ENCODE measurements around the gene LGALS8. TPM values are rescaled to one million over a fixed set of nuclear protein-coding genes. Genes with fewer than 3 reads are reported as not detected.

The LGALS8 gene
- total RNA-seq, 1 donor from 2014 or later, result 94.5 TPM

- Mint-ChIP-seq H3K9me3 (ENCODE audit: unreplicated experiment) (no peaks in the 10 kb centered on the region), H3K27me3 (ENCODE audit: unreplicated experiment) (peaks cover 9% of the 10 kb centered on the region), H3K4me1 (ENCODE audit: unreplicated experiment) (peaks cover 11% of the 10 kb centered on the region), H3K36me3 (ENCODE audit: low read depth, unreplicated experiment) (peaks cover 3% of the 10 kb centered on the region), H3K4me3 (ENCODE audit: unreplicated experiment) (no peak overlapping the region), H3K27ac (ENCODE audit: unreplicated experiment) (no peak overlapping the region)
- no peak for DNase-seq (ENCODE audit: low spot score)
- TF ChIP-seq, protein P1, sequence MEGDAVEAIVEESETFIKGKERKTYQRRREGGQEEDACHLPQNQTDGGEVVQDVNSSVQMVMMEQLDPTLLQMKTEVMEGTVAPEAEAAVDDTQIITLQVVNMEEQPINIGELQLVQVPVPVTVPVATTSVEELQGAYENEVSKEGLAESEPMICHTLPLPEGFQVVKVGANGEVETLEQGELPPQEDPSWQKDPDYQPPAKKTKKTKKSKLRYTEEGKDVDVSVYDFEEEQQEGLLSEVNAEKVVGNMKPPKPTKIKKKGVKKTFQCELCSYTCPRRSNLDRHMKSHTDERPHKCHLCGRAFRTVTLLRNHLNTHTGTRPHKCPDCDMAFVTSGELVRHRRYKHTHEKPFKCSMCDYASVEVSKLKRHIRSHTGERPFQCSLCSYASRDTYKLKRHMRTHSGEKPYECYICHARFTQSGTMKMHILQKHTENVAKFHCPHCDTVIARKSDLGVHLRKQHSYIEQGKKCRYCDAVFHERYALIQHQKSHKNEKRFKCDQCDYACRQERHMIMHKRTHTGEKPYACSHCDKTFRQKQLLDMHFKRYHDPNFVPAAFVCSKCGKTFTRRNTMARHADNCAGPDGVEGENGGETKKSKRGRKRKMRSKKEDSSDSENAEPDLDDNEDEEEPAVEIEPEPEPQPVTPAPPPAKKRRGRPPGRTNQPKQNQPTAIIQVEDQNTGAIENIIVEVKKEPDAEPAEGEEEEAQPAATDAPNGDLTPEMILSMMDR (IDR thresholded peaks at IDR 0.05; ENCODE audit: unreplicated experiment), result no peak
Observed at GRCh38 chr1:236602171-236602570, 78.4 kb downstream of the LGALS8 start.

Other genes starting within 250 kb of the LGALS8 start
- gene ERO1B, start 242.0 kb upstream of the LGALS8 start, total RNA-seq (ENCODE audit: unreplicated experiment), result 6.8 TPM
- gene EDARADD, start 129.7 kb upstream of the LGALS8 start, total RNA-seq (ENCODE audit: unreplicated experiment), result 9.4 TPM
- 33.3 TPM for gene HEATR1, start 80.5 kb downstream of the LGALS8 start, total RNA-seq (ENCODE audit: unreplicated experiment)
- 0.21 TPM for gene ACTN2, start 162.5 kb downstream of the LGALS8 start, total RNA-seq (ENCODE audit: unreplicated experiment)